Activated T-helper 17 cell treated with anti-CD3 and anti-CD28 coated beads, Interleukin-2, amount 50 U/mL, for 72 hours (primary cell): ENCODE measurements around the gene VAC14. TPM values are rescaled to one million over a fixed set of nuclear protein-coding genes. Genes with fewer than 3 reads are reported as not detected.

Experiments
- ATAC-seq: fragments of 150-1000 bp; cut with Tn5 transposase; replicated peaks from 2 replicates; pipeline ENCODE4 v1.10.0; 2021; ENCODE audit warnings: mild to moderate bottlenecking, moderate library complexity
- H3K27ac Mint-ChIP-seq: one replicate; pipeline ENCODE4 v1.8.0; 2022; ENCODE audit warnings: mixed read lengths
- H3K27me3 Mint-ChIP-seq: one replicate; pipeline ENCODE4 v1.8.0; 2022; ENCODE audit warnings: mixed read lengths
- H3K36me3 Mint-ChIP-seq: one replicate; pipeline ENCODE4 v1.8.0; 2022; ENCODE audit warnings: low read depth, mild to moderate bottlenecking, mixed read lengths
- H3K4me1 Mint-ChIP-seq: one replicate; pipeline ENCODE4 v1.8.0; 2022; ENCODE audit warnings: mixed read lengths
- H3K4me3 Mint-ChIP-seq: one replicate; pipeline ENCODE4 v1.8.0; 2022; ENCODE audit warnings: mild to moderate bottlenecking, mixed read lengths
- H3K9me3 Mint-ChIP-seq: one replicate; pipeline ENCODE4 v1.8.0; 2022; ENCODE audit warnings: mixed read lengths
- total RNA-seq, 2 donors: library from RNA; stranded (reverse); gene quantifications; one replicate each; pipeline ENCODE4 v1.2.3, GENCODE V29; 2022

Gene VAC14
- total RNA-seq, 2 donors from 2014 or later, result 22.4 to 34.9 TPM

GRCh38 chr16:70698901-70699300 lies 102.1 kb downstream of the VAC14 start:
- H3K4me1 Mint-ChIP-seq, result no peaks in the 10 kb centered on the region
- no peaks in the 10 kb centered on the region for H3K9me3 Mint-ChIP-seq
- ATAC-seq, result no peak
- H3K4me3 Mint-ChIP-seq, result no peak overlapping the region
- peaks cover 6% of the 10 kb centered on the region for H3K36me3 Mint-ChIP-seq
- no peaks in the 10 kb centered on the region for H3K27me3 Mint-ChIP-seq
- no peak overlapping the region for H3K27ac Mint-ChIP-seq

DNA sequence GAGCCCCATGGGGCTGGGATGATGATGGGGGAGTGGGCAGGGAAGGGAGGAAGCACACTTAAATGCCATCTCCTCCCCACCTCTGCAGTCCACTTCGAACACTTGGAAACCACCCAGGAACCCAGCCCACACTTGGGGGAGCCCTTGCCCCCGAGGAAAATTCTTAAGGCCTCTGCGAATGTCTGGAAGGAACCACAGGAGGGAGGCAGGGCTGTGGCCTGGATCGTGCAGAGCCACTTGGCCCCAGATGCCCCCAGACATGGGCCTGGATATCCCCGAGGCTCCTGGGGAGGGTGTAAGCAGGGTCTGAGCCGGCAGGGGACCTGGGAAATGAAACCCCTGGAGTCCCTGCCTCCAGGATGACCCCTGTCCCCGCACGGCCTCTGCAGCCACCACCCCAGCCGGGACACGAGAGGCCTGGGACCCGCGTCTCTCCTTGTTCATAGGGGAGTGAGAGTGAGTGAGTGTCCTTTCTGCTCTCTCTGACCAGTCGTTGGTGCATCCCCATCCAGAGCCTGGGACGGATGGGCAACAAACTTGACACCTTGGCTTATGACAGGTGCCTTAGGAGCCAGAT lies 103.3 kb downstream of the VAC14 start:
- ATAC-seq, result no peak
- Mint-ChIP-seq H3K4me3 (no peak overlapping the region), H3K9me3 (no peaks in the 10 kb centered on the region), H3K27me3 (no peaks in the 10 kb centered on the region), H3K36me3 (peaks cover 6% of the 10 kb centered on the region), H3K4me1 (no peaks in the 10 kb centered on the region), H3K27ac (no peak overlapping the region)

GRCh38 chr16:70696952-70697593 lies 103.9 kb downstream of the VAC14 start:
- Mint-ChIP-seq H3K4me3 (no peak overlapping the region), H3K9me3 (no peaks in the 10 kb centered on the region), H3K4me1 (no peaks in the 10 kb centered on the region), H3K27ac (no peak overlapping the region), H3K27me3 (no peaks in the 10 kb centered on the region), H3K36me3 (peaks cover 6% of the 10 kb centered on the region)
- ATAC-seq, result no peak

- no peak for ATAC-seq
- no peaks in the 10 kb centered on the region for H3K27me3 Mint-ChIP-seq
- H3K9me3 Mint-ChIP-seq, result no peaks in the 10 kb centered on the region
- H3K36me3 Mint-ChIP-seq, result peaks cover 6% of the 10 kb centered on the region
- no peak overlapping the region for H3K4me3 Mint-ChIP-seq
- no peak overlapping the region for H3K27ac Mint-ChIP-seq
- no peaks in the 10 kb centered on the region for H3K4me1 Mint-ChIP-seq
Measured at GRCh38 chr16:70696355-70696754, 104.6 kb downstream of the VAC14 start.

- ATAC-seq, result no peak
- no peaks in the 10 kb centered on the region for H3K4me1 Mint-ChIP-seq
- peaks cover 6% of the 10 kb centered on the region for H3K36me3 Mint-ChIP-seq
- H3K4me3 Mint-ChIP-seq, result no peak overlapping the region
- H3K27me3 Mint-ChIP-seq, result no peaks in the 10 kb centered on the region
- H3K9me3 Mint-ChIP-seq, result no peaks in the 10 kb centered on the region
- H3K27ac Mint-ChIP-seq, result no peak overlapping the region
Measured at GRCh38 chr16:70695331-70696070, 105.5 kb downstream of the VAC14 start.

DNA sequence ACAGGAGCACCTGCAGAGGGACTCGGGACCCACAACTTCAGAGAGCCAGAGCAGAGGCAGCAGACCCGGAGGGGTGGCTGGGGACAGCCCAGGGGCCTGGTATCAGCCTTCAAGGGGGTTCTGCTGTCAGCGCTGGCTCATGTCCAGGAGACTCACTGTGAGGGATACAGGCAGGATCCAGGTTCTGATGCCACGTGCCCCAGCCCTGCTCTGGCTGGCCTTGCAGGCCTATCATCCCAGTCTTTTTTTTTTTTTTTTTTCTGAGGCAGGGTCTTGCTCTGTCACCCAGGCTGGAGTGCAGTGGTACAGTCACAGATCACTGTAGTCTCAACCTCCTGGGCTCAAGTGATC lies 106.1 kb downstream of the VAC14 start:
- no peaks in the 10 kb centered on the region for H3K4me1 Mint-ChIP-seq
- peaks cover 6% of the 10 kb centered on the region for H3K36me3 Mint-ChIP-seq
- no peak overlapping the region for H3K4me3 Mint-ChIP-seq
- H3K27ac Mint-ChIP-seq, result no peak overlapping the region
- H3K9me3 Mint-ChIP-seq, result no peaks in the 10 kb centered on the region
- no peaks in the 10 kb centered on the region for H3K27me3 Mint-ChIP-seq
- no peak for ATAC-seq

GRCh38 chr16:70694088-70694867 lies 106.7 kb downstream of the VAC14 start:
- Mint-ChIP-seq H3K27me3 (no peaks in the 10 kb centered on the region), H3K36me3 (peaks cover 4% of the 10 kb centered on the region), H3K9me3 (no peaks in the 10 kb centered on the region), H3K27ac (no peak overlapping the region), H3K4me3 (no peak overlapping the region), H3K4me1 (no peaks in the 10 kb centered on the region)
- no peak for ATAC-seq

DNA sequence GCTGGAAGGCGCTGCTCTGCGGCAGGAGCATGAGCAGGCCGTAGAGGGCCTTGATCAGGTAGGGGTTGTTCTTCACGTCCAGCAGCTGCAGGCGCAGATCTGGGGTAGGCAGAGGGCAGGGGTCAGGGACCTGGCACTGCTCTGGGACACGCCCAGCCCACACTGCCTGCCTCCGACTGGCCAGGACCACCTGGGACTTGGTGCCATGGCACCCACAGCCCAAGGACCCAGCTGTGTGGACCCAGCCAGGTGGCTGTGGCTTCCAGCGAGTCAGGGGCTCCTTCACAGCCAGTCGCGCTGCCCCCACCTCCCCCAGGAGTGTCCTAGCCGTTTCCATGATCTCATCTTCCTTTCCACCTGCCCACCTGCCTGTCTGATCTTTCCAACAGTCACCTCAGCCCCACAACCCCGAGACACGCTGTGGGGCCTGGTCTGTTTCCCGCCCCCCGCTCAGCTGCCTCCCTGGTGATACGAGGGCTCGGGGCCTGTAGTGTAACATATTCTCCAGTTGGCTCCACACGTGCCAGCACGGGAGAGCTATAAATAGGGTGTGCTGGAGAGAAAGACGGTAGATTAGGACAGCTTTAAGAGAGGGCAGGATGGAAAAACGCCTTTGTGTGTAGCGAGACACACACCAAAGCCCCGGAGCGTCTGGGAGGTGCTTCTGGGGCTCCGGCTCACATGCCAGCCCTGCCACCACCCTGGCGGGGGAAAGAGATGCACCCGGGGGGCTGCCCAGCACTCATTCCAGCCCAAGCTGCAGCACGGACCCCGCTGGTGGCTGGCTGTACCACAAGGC lies 107.9 kb downstream of the VAC14 start:
- H3K4me3 Mint-ChIP-seq, result no peak overlapping the region
- ATAC-seq, result no peak
- H3K4me1 Mint-ChIP-seq, result no peaks in the 10 kb centered on the region
- H3K36me3 Mint-ChIP-seq, result no peaks in the 10 kb centered on the region
- no peaks in the 10 kb centered on the region for H3K27me3 Mint-ChIP-seq
- no peaks in the 10 kb centered on the region for H3K9me3 Mint-ChIP-seq
- H3K27ac Mint-ChIP-seq, result no peak overlapping the region

DNA sequence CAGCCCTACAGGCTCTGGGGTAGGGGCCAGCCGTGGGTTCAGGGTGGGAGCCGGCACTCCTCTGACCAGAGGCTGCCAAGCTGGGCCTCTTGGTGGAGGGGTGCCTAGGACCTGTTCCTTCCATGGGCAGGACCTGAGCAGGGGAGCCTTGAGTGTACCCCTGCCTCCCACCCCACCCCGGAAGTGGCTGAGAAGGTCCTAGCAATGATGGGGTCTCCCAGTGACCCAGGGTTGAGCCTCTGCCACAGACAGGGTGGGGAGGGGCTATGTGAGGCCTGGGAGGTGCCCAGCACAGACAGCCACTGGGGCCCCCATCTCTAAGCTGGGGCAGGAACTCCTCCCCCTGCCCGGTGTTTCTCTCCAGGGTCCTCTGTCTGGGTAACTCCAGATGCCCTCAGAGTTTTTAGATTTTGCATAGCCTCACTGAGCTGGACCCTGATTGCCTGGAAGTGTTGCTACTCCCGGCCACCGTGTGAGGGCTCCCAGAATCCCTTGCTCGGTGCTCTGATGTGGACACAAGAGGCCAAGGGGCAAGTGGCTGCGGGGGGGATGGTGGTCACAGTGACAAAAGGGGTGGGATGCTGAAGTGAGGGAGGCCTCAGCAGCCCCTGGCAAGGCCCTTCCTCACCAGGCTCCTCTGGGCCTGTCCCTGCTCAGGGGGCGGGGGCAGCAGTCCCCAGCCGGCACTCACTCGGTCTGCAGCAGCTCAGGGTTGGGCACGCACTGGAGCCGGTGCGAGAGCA lies 108.7 kb downstream of the VAC14 start:
- H3K4me1 Mint-ChIP-seq, result no peaks in the 10 kb centered on the region
- H3K27me3 Mint-ChIP-seq, result peaks cover 2% of the 10 kb centered on the region
- no peak overlapping the region for H3K27ac Mint-ChIP-seq
- no peak for ATAC-seq
- no peaks in the 10 kb centered on the region for H3K36me3 Mint-ChIP-seq
- no peaks in the 10 kb centered on the region for H3K9me3 Mint-ChIP-seq
- H3K4me3 Mint-ChIP-seq, result no peak overlapping the region

GRCh38 chr16:70691223-70692129 lies 109.5 kb downstream of the VAC14 start:
- peaks cover 3% of the 10 kb centered on the region for H3K27me3 Mint-ChIP-seq
- no peaks in the 10 kb centered on the region for H3K36me3 Mint-ChIP-seq
- no peak for ATAC-seq
- no peak overlapping the region for H3K4me3 Mint-ChIP-seq
- no peaks in the 10 kb centered on the region for H3K9me3 Mint-ChIP-seq
- H3K27ac Mint-ChIP-seq, result no peak overlapping the region
- H3K4me1 Mint-ChIP-seq, result no peaks in the 10 kb centered on the region

GRCh38 chr16:70689970-70690891 lies 110.7 kb downstream of the VAC14 start:
- no peak overlapping the region for H3K4me3 Mint-ChIP-seq
- H3K27me3 Mint-ChIP-seq, result peaks cover 3% of the 10 kb centered on the region
- H3K9me3 Mint-ChIP-seq, result no peaks in the 10 kb centered on the region
- no peak overlapping the region for H3K27ac Mint-ChIP-seq
- no peaks in the 10 kb centered on the region for H3K4me1 Mint-ChIP-seq
- H3K36me3 Mint-ChIP-seq, result no peaks in the 10 kb centered on the region
- ATAC-seq, result no peak
